IMR-90 (cell line): Measurements from ENCODE around the gene FAM83F. TPM values are rescaled to one million over a fixed set of nuclear protein-coding genes. Genes with fewer than 3 reads are reported as not detected.

Experiments
- ATAC-seq: fragments of 200-7000 bp; cut with Tn5 transposase; 2 replicates; pipeline ENCODE4 v1.9.1; 2020; ENCODE audit warnings: low read depth, mild to moderate bottlenecking, moderate library complexity
- BruUV-seq: library from RNA; stranded (reverse); fragments of 400-500 nt; replicated peaks from 2 replicates; lab custom pipeline; 2021; lab: Mats Ljungman, UMichigan
- CTCF ChIA-PET: fragments of 300-600 bp; formaldehyde crosslinking; extraction: SDS; loops from one replicate; lab custom pipeline; 2021; ENCODE audit warnings: antibody characterized with exemption; lab: Yijun Ruan, JAX
- POLR2A ChIA-PET: fragments of 300-600 bp; sonication (Branson Sonifier 250); formaldehyde crosslinking; loops from one replicate; lab custom pipeline; 2022; ENCODE audit warnings: antibody characterized with exemption; ENCODE audit not compliant: unreplicated experiment; lab: Charles Lee
- DNase-seq: peaks from one replicate; pipeline ENCODE4 v3.0.0; 2013
- H2AFZ ChIP-seq: replicated peaks from 2 replicates; pipeline ENCODE3; 2013; ENCODE audit warnings: low read length, mild to moderate bottlenecking; ENCODE audit not compliant: poor library complexity
- H2AK5ac ChIP-seq: 2 replicates; pipeline ENCODE4 v1.6.1; 2013; ENCODE audit warnings: low read depth, low read length, inconsistent platforms
- H2AK9ac ChIP-seq: replicated peaks from 2 replicates; pipeline ENCODE3; 2013; ENCODE audit warnings: mild to moderate bottlenecking, low read depth, low read length, moderate library complexity; ENCODE audit not compliant: poor library complexity
- H2BK120ac ChIP-seq: 2 replicates; pipeline ENCODE4 v1.6.1; 2013; ENCODE audit warnings: low read depth, low read length, inconsistent platforms
- H2BK15ac ChIP-seq: 3 replicates; pipeline ENCODE4 v1.6.1; 2013; ENCODE audit warnings: low read depth, low read length, inconsistent platforms
- H2BK20ac ChIP-seq: 2 replicates; pipeline ENCODE4 v1.6.1; 2013; ENCODE audit warnings: low read depth, mild to moderate bottlenecking, inconsistent platforms, low read length, moderate library complexity
- H2BK5ac ChIP-seq: 2 replicates; pipeline ENCODE4 v1.6.1; 2013; ENCODE audit warnings: mild to moderate bottlenecking, low read depth, low read length, inconsistent platforms; ENCODE audit not compliant: poor library complexity, severe bottlenecking
- H3K14ac ChIP-seq: replicated peaks from 2 replicates; pipeline ENCODE4 v1.6.1; 2013; ENCODE audit warnings: low read depth, low read length, inconsistent platforms
- H3K18ac ChIP-seq: 2 replicates; pipeline ENCODE4 v1.6.1; 2013; ENCODE audit warnings: low read depth, low read length, control low read depth
- H3K23ac ChIP-seq: 2 replicates; pipeline ENCODE4 v1.6.1; 2013; ENCODE audit warnings: low read depth, low read length, inconsistent platforms
- H3K27ac ChIP-seq: 2 replicates; pipeline ENCODE4 v1.5.1; 2013; ENCODE audit warnings: mild to moderate bottlenecking, control low read depth, low read length; ENCODE audit not compliant: insufficient read depth
- H3K27me3 ChIP-seq: 2 replicates; pipeline ENCODE4 v1.6.1; 2013; ENCODE audit warnings: low read length; ENCODE audit not compliant: control insufficient read depth, insufficient read depth
- H3K36me3 ChIP-seq: 2 replicates; pipeline ENCODE4 v1.6.1; 2013; ENCODE audit warnings: low read length, mixed read lengths; ENCODE audit not compliant: control insufficient read depth, insufficient read depth
- H3K4ac ChIP-seq: 2 replicates; pipeline ENCODE4 v1.6.1; 2013; ENCODE audit warnings: low read depth, low read length, inconsistent platforms
- H3K4me1 ChIP-seq: 2 replicates; pipeline ENCODE4 v1.6.1; 2013; ENCODE audit warnings: low read length, mixed read lengths; ENCODE audit not compliant: control insufficient read depth, insufficient read depth
- H3K4me2 ChIP-seq: 2 replicates; pipeline ENCODE4 v1.6.1; 2013; ENCODE audit warnings: low read depth, mild to moderate bottlenecking, control low read depth, low read length, moderate library complexity
- H3K4me3 ChIP-seq: 2 replicates; pipeline ENCODE4 v1.5.1; 2013; ENCODE audit warnings: low read depth, mild to moderate bottlenecking, control low read depth, low read length, moderate library complexity; ENCODE audit not compliant: insufficient read depth
- H3K56ac ChIP-seq: 2 replicates; pipeline ENCODE4 v1.6.1; 2013; ENCODE audit warnings: low read length, inconsistent platforms; ENCODE audit not compliant: insufficient read depth; ENCODE audit errors: extremely low read depth
- H3K79me1 ChIP-seq, 2 experiments: 2 replicates each; pipeline ENCODE4 v1.6.1; 2013; ENCODE audit warnings: low read length in 2 of 2, inconsistent platforms in 1 of 2, low read depth in 1 of 2
- H3K9ac ChIP-seq: 2 replicates; pipeline ENCODE4 v1.6.1; 2013; ENCODE audit warnings: low read depth, low read length, control low read depth
- H3K9me1 ChIP-seq: 2 replicates; pipeline ENCODE4 v1.6.1; 2013; ENCODE audit warnings: low read length, inconsistent platforms; ENCODE audit not compliant: insufficient read depth
- H3K9me3 ChIP-seq: 2 replicates; pipeline ENCODE4 v1.6.1; 2013; ENCODE audit warnings: low read length; ENCODE audit not compliant: control insufficient read depth, insufficient read depth
- H4K20me1 ChIP-seq: 2 replicates; pipeline ENCODE4 v1.6.1; 2013; ENCODE audit warnings: low read length, inconsistent platforms; ENCODE audit not compliant: insufficient read depth
- H4K5ac ChIP-seq: 2 replicates; pipeline ENCODE4 v1.6.1; 2013; ENCODE audit warnings: mild to moderate bottlenecking, low read depth, low read length, control low read depth
- H4K8ac ChIP-seq, 2 experiments: 2 replicates each; pipeline ENCODE4 v1.6.1; 2013; ENCODE audit warnings: low read depth in 2 of 2, low read length in 2 of 2, control low read depth in 1 of 2, inconsistent platforms in 1 of 2
- H4K91ac ChIP-seq: 2 replicates; pipeline ENCODE4 v1.6.1; 2013; ENCODE audit warnings: low read depth, low read length, inconsistent platforms; ENCODE audit not compliant: insufficient read depth
- BHLHE40 ChIP-seq: fragments of 150-350 bp; IDR thresholded peaks from 2 replicates; pipeline ENCODE4 v1.6.1; 2016; ENCODE audit warnings: mild to moderate bottlenecking, low read depth, low read length
- CEBPB ChIP-seq: IDR thresholded peaks from 2 replicates; pipeline ENCODE4 v1.6.1; 2012; ENCODE audit warnings: low read depth, low read length, improper control_type of control experiment
- CTCF ChIP-seq: conservative IDR thresholded peaks from 2 replicates; pipeline ENCODE4 v1.5.1; 2012; ENCODE audit warnings: mild to moderate bottlenecking, low read depth, low read length, improper control_type of control experiment
- ELK1 ChIP-seq: fragments of 150-350 bp; IDR thresholded peaks from 2 replicates; pipeline ENCODE4 v1.6.1; 2016; ENCODE audit warnings: low read depth, mild to moderate bottlenecking, low read length, moderate library complexity, borderline replicate concordance
- FOS ChIP-seq: fragments of 150-350 bp; IDR thresholded peaks from 2 replicates; pipeline ENCODE4 v1.6.1; 2016; ENCODE audit warnings: low read depth, low read length
- MAFK ChIP-seq: IDR thresholded peaks from 2 replicates; pipeline ENCODE4 v1.6.1; 2012; ENCODE audit warnings: low read depth, low read length, improper control_type of control experiment
- MAZ ChIP-seq: IDR thresholded peaks from 2 replicates; pipeline ENCODE4 v1.6.1; 2012; ENCODE audit warnings: low read depth, mild to moderate bottlenecking, low read length, improper control_type of control experiment, moderate library complexity, borderline replicate concordance
- MXI1 ChIP-seq: IDR thresholded peaks from 2 replicates; pipeline ENCODE4 v1.6.1; 2012; ENCODE audit warnings: low read depth, mild to moderate bottlenecking, low read length, moderate library complexity, borderline replicate concordance
- POLR2A ChIP-seq: IDR thresholded peaks from 2 replicates; pipeline ENCODE4 v1.6.1; 2012; ENCODE audit warnings: mild to moderate bottlenecking, low read depth, low read length
- RAD21 ChIP-seq: IDR thresholded peaks from 2 replicates; pipeline ENCODE4 v1.6.1; 2012; ENCODE audit warnings: low read length, improper control_type of control experiment
- RCOR1 ChIP-seq: IDR thresholded peaks from 2 replicates; pipeline ENCODE4 v1.6.1; 2012; ENCODE audit warnings: mild to moderate bottlenecking, low read length, improper control_type of control experiment; ENCODE audit not compliant: insufficient replicate concordance
- RFX5 ChIP-seq: IDR thresholded peaks from 2 replicates; pipeline ENCODE4 v1.8.0; 2012; ENCODE audit warnings: low read depth, mild to moderate bottlenecking, low read length, moderate library complexity
- SMC3 ChIP-seq: fragments of 150-350 bp; IDR thresholded peaks from 2 replicates; pipeline ENCODE4 v1.6.1; 2016; ENCODE audit warnings: low read depth, mild to moderate bottlenecking, antibody characterized with exemption, low read length, moderate library complexity
- USF2 ChIP-seq: fragments of 150-350 bp; IDR thresholded peaks from 2 replicates; pipeline ENCODE4 v1.6.1; 2017; ENCODE audit warnings: mild to moderate bottlenecking, antibody characterized with exemption, low read length, low read depth
- WGBS, 2 experiments: methylation state at CpG; one replicate each; pipeline versions ENCODE4 v1.1.5 to v1.1.7; 2013; ENCODE audit warnings: missing lambda C conversion rate in 2 of 2; ENCODE audit not compliant: insufficient read length in 1 of 2; ENCODE audit errors: extremely low coverage in 2 of 2; 5-methylcytosine and 5-hydroxymethylcytosine counted together
- dilution Hi-C: fragments of 300-500 bp; cut with HindIII; formaldehyde crosslinking; loops from one replicate; pipeline ENCODE4 v1.14.3; 2018; ENCODE audit warnings: low sequenced_read_pairs; ENCODE audit not compliant: unreplicated experiment
- in situ Hi-C: fragments of 300-500 bp; cut with MboI; formaldehyde crosslinking; loops from 3 replicates; pipeline ENCODE4 v1.14.3; 2019; ENCODE audit warnings: low sequenced_read_pairs, inconsistent platforms, mixed read lengths
- intact Hi-C: fragments of 100-400 bp; cut with micrococcal nuclease; formaldehyde crosslinking; loops from 2 replicates; pipeline ENCODE4 v1.10.0; 2022
- polyA plus RNA-seq, 3 experiments: library from polyadenylated mRNA; depleted of rRNA; stranded (reverse); fragments of >200 nt; gene quantifications; 2 replicates each; pipeline ENCODE4 v1.2.3, GENCODE V29; 2012; ENCODE audit warnings: low replicate concordance in 1 of 3
- total RNA-seq: library from RNA; depleted of rRNA; stranded (reverse); fragments of >200 nt; gene quantifications from 2 replicates; pipeline ENCODE4 v1.2.3, GENCODE V29; 2012

FAM83F gene
- total and polyA plus RNA-seq, 2 of the 4 experiments (the other 2 are of a cell fraction): not detected

GRCh38 chr22:40009951-40010671, 15.4 kb downstream of the FAM83F start:
- in situ Hi-C loops: no loop called here
- Histone ChIP-seq H3K4ac (no peak overlapping the region), H3K4me1 (no peaks in the 10 kb centered on the region), H3K4me3 (no peak overlapping the region), H3K27ac (no peak overlapping the region), H3K79me1 (no peaks in the 10 kb centered on the region), H2BK15ac (no peak overlapping the region), H3K9me1 (no peaks in the 10 kb centered on the region), H2BK5ac (no peak overlapping the region), H3K18ac (no peak overlapping the region), H2AFZ (no peak overlapping the region), H2BK120ac (no peak overlapping the region), H2AK5ac (no peak overlapping the region), H3K9ac (no peak overlapping the region), H3K9me3 (no peaks in the 10 kb centered on the region), H4K8ac (no peak overlapping the region), H3K14ac (no peak overlapping the region), H3K27me3 (peaks cover 62% of the 10 kb centered on the region), H2BK20ac (no peak overlapping the region), H3K56ac (no peak overlapping the region), H3K36me3 (no peaks in the 10 kb centered on the region), H4K20me1 (no peaks in the 10 kb centered on the region), H3K4me2 (no peak overlapping the region), H4K5ac (no peak overlapping the region), H3K23ac (no peak overlapping the region), H2AK9ac (no peak overlapping the region), H4K91ac (no peak overlapping the region)
- no peak for ATAC-seq
- TF ChIP-seq CTCF (no peak), POLR2A (no peak), MAZ (no peak), SMC3 (no peak), ELK1 (no peak), USF2 (no peak), MAFK (no peak), RAD21 (no peak), MXI1 (no peak), CEBPB (no peak), RCOR1 (no peak), BHLHE40 (no peak), RFX5 (no peak), FOS (no peak)
- dilution Hi-C loops: no loop called here
- intact Hi-C loops: no loop called here
- CTCF ChIA-PET: interaction anchor here (0.6 kb wide), 1 partner anchor 253 kb away, joined by 5 read pairs; no protein-coding TSS in a partner anchor
- BruUV-seq: no TSS peak
- WGBS, 2 experiments: 19% methylated on average over 3 of the region's 24 CpGs; no CpG with 5 or more reads in 1 of the 2 experiments
- no peak for DNase-seq
- POLR2A ChIA-PET: no interaction called here
